GM19351 (cell line): ENCODE measurements around the gene SLC15A3.
A peak's percentile ranks its signal among the peaks of the same experiment; 100 is the strongest.

Experiments used
- ATAC-seq: cut with Tn5 transposase; IDR thresholded peaks from one replicate; pipeline ENCODE4 v1.9.1; 2021; ENCODE audit warnings: mild to moderate bottlenecking, moderate library complexity; ENCODE audit not compliant: unreplicated experiment

The SLC15A3 gene

DNA sequence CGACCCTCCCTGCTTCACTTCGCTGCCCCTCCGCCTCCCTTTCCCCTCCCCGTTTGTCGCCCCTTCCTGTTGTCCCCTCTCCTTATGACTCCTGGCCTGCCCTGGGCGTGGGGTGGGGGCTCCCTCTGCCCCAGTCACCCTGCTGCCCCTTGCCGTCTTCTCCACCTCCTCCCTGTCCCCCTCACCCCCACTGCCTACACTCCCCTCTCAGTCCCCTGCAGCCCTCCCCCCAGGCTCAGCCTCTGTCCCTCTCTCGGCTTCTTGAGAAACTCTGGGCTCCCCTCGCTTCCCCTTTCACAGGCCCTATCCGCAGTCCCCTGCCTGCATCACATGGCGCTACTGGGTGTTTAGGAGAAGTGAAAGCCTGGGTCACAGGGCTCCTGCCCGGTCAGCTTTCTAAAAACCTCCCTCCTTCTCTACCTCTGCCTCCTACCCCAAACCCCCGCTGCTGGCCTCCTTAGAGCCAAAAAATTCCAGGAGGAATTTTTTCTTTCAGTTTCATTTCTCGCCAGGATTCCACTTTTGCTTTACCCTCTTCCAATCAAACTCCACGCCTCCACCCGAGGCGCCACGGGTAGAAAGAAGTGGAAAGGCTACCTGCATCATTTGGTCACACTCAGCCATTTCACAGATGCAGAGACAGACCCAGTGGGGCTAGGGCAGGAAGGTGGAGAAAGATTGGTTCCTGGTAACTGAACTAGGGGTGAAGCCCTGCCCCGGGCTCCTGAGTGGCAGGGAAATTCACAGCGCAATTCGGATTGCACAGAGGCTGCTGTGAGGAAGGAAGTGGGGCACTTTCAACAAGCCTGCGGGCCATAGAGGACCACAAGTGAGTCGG, at the start of gene SLC15A3:
Gene SLC15A3 (minus strand): TSS at position 273 of the 838 bp plus-strand sequence. CDS start 625 bp downstream, outside the sequence.
- ATAC-seq, result peak; percentile 81

DNA sequence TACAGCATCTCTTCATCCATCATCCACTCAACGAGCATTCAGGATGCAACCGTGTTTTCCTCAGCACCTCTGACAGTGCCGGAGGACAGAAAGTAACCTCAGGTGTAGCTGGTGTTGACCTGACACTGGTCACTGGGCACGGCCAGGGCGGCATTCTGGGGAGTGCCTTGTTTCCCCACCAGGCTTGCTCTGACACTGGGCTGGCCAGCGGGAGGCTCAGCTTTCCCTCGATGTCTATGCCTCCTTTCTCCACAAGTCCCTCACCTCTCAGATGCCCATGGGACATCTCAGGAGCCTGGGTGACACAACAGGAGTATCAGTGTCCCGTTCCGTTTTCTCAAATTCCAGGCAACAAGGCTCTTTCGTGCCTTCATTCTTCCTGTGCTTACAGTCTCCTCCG, 48.5 kb upstream of the SLC15A3 start:
- ATAC-seq, result no peak

DNA sequence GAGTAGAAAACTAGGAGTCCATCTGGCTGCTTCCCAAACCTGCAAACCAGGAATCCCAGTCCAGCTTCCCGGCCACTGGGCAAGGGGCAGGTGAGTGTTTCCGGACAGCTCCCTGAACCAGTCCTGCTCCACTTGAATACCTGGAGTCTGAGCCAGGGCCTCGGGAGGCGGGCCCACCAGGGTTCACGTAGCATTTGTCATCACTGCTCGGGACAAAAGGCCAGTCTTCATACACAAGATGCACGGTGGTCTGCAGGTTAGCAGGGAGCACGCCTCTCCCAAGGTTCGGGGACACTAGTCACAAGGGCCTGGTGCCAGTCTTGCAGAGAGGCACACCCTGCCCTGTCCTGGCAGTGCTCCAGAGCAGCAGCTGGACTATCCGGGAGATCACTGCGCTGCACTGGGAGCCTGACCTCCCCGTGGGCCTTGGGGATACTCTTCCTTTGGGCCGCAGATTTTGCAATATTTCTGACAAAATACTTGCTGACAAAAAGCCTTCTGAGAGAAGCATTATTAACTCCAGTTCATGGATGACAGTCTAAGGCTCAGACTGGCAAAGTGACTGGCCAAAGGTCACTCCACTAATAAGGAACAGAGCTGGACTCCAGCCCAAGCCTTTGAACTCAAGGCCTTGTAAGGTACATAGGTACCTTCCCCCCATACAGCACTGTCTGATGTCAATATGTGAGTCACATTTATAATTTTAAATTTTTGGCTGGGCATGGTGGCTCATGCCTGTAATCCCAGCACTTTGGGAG, 44.6 kb upstream of the SLC15A3 start:
- ATAC-seq, result no peak

DNA sequence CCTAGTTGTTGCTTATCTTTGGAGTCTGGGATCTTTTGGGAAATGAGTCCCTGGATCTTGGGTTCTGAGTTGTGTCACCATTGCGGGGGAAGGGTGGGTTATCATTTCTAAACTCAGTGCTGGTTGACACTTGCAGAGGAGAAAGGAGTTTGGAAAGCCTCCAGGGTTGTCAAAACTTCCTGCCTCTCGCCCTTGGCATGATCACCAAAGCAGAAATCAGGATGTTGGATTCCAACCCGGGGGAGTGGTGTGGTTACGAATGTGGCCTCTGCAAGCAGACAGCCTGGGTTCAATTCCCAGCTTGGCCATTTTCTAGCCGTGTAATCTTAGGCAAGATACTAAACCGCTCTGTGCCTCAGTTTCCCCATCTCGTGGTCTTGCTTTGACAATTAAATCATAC, 43.8 kb upstream of the SLC15A3 start:
- no peak for ATAC-seq

DNA sequence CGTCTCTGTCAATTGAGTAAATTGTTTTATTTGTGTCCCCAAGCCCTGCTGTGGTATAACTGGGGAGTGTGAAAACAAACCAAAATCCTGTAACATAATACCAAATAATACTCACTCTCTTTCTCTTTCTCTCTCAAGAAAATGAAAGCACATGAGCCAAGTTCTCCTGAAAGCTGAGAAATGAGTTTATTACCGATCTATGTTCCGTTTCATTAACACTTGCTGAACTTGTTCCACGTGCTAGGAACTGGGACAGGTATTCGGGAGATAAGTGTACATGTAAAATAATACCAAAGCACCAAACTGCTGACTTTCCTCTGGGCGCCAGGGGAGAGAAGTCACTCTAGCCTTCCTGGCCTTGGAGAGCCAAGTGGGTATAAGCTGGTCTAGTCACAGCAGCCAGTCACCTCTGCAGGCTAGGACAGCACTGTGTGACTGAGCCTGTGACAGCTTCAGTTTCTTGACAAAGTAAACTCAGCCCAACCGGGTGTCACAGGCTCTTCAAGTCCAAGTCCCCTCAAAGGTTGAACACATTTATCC, 42.6 kb upstream of the SLC15A3 start:
- ATAC-seq, result no peak

DNA sequence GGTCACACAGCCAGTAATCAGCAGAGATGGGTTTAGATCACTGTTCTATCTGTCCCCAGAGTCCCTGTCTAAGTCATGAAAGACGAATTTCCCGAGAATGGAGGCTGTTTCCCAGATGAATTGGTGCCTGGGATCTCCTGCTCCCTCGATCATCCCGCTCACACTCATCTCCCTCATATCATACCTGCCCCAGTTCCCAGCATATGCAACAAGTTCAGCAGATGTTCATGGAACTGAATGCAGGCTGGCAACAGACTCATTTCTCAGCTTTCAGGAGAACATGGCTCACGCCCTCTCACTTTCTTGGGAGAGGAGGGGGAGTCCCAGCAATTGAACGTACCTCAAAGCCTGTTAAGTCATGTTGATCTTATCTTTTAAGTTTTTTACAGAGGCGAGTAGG, 41.6 kb upstream of the SLC15A3 start:
- ATAC-seq, result no peak

DNA sequence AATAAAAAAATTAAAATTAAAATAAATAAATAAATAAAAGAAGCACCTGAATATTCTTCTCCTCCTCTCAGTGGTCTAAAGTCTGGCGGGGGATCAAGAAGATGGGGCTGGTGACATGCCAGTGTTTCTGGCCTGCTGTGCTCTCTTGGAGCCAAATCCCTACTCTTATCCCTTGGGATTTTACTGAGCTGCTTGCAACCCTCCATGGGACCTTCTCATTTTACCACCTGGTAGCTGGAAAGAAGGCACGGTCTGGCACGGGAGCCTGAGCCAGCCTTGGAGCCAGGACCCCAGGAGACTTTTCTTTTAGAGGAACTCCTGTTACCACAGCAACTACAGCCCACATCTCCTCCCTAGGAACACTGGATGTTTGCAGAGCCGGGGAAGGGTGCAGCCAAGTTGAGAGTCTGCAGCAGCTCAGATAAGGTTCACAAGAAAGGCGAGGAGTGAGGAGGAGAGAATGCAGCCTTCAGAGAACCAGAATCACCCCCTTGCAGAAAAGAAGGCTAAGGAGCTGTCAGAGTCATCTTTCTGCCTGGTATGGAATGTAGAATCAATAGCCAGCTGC, 41.0 kb upstream of the SLC15A3 start:
- no peak for ATAC-seq

DNA sequence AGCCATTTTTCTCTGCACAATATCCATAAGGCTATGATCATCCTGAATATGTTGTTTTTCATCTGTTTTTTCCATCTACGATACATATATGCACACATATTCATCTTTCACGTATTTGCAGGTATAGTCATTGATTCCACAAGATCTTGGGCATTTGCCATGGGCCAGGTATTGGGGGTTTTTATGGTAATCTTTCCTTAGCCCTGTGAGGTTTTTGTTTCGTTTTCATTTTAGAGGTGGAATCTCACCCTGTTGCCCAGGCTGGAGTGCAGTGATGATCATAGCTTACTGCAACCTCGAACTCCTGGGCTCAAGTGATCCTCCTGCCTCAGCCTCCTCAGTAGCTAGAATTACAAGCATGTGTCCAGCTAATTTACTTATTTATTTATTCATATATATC, 39.5 kb upstream of the SLC15A3 start:
- no peak for ATAC-seq

DNA sequence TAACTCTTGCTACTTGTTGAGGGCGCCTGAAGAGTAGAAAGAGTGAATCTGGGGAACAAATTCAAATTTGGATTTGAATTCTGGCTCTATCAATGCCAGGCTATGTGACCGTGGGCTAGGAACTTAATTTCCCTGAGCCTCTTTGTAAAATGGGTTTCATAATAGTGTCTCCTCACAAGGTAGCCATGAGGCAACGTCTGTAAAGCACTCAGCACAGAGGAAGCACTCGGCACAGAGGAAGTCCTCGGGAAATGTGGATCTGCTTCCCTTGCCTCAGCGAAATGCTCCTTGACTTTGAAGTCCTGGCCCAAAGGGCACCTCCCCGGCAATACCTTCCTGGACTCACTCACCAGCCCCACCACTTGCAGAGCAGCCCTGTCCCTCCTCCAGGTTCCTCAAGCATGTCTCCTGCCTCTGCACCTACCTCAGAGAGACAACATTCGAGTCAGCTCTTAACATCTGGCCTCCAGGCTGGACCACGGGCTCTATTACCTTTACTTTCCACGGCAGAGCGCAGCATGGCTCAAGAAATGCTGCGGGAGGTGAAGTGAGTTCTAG, 37.2 kb upstream of the SLC15A3 start:
- ATAC-seq, result no peak

DNA sequence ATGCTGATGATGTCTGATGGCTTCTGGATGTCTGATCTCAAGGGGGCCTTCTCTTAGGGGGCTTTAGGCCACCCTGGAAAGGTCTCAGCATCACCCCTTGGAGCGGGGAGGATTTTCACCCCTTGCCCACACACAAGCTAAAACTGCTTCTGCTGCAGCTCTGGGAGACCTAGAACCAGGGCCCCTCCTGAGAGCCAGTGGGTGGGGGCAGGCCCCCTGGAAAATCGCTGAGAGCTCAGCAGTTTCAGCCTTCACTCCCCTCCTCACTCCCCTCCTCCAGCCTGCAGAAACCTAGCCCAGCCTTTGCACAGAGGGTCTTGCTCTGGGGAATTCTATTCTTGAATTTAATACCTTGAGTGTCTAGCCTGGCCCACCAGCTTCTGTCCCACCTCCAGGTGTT, 36.7 kb upstream of the SLC15A3 start:
- ATAC-seq, result no peak

DNA sequence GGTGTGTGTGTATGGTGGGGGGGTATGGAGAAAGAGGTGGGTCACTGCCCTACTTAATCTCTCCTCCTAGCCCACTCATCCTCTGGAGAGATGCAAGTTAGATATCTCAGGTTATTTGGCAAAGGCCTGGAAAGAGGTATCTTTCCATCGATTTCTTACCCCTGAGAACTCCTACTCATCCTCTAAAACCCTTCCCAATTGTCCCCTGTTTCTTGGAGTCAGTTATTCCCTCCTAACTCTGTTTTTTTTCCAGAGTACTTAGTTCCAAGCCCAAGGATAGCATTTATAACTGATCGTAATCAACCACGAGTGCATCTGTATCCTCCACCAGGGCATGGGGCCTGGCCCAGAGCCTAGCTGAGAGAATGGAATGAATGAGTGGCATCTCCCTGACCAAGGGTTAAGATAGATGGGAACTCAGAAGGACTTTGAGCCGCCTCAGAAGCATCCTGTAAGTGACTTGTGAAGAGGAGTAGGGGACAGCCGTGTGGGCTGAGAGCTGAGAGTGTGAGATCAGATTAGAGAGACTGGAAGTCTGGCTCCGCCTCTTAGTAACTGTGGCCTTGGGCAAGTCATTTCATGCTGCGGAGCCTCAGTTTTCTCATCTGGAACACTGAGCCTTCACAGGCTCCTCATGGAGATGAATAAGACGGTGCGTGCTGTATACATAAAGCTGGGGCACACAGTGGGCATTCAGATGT, 35.8 kb upstream of the SLC15A3 start:
- ATAC-seq, result no peak

DNA sequence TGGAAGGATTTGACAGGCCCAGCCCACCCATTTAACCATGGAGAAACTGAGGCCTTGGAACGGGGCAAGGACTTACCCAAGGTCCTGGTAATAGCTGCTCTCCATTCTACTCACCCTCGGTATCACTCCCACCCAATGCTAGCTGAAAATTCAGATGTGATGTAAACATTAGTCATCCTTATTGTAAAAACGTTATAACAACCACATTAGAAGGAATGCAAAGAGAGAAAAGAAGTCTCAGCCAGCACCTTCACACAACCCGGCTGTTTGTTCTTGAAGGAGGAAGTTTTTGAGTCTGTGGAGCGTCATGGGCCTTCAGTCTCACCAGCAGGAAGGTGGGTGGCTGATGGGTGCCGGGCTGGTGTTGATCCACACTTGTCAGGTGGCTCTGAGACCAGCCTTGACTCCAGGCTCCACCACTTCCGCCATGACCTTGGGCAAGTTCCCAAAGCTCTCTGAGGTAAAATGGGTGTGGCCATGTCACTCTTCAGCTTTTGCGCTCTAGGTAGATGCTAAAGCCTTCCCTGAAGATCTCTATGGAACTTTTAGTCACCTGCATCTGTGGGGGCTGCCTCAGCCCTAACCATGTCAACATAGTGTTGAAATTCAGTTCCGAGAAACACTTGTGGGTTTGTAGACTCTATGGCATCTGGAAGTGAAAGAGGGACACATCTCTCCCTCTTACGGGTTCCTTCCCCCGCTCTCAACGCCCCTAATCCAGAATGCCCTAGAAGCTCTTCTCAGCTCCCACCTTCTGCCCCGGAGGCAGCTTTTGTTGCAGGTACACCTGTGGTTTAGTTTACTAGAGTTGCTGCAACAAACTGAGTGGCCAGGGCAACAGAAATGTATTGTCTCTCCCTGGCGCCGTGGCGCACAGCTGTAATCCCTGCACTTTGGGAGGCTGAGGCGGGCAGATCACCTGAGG, 34.3 kb upstream of the SLC15A3 start:
- ATAC-seq, result no peak

DNA sequence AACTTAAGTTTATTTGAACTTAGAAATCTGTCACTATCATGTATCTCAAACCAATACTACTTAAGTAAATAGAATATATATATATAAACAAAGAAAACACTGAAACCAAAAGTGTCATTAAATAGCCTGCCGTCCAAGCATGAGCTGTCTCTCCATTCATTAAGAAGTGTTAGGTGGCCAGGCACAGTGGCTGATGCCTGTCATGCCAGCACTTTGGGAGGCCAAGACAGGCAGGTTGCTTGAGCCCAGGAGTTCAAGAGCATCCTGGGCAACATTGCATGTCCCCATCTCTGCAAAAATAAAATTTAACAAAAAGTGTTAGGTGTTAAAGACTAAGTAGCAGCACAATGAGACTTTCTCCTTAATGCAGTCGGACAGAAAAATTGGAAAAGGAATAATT, 33.5 kb upstream of the SLC15A3 start:
- ATAC-seq, result no peak

DNA sequence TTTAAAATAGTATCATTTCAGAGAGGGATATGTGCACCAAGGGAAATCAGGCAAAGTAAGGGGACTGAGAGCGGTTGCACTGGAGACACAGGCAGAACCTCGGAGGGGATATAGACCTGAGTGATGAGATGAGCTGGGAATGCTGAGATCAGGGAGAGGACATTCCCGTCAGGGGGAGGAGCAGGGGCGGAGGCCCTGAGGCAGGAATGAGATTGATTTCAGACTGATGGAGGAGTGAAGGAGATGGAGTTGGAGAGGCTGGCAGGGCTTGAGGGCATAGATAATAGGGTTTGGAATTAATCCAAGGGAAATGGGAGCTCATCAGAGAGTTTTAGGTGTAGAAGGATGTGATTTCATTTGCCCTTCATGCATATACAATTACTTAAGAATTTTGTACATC, 32.7 kb upstream of the SLC15A3 start:
- no peak for ATAC-seq

DNA sequence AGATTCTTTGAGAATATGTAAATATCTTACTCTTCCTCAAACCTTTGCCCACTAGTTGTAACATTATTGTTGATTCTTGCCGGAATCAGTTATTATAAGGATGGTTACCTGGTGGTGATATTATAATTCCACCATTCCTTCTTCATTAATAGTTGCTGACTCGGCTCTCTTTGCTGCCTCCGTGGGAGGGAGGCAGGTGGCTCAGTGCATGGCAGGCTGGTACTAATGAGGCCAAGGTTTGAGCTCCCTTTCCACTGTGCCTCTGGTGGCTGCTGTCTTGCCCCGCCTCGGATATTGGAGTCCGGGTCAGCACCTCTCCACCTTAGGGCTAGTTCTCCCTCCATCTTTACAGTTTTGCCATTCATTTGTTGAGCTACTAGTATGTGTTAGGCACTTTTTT, 32.2 kb upstream of the SLC15A3 start:
- ATAC-seq, result no peak

DNA sequence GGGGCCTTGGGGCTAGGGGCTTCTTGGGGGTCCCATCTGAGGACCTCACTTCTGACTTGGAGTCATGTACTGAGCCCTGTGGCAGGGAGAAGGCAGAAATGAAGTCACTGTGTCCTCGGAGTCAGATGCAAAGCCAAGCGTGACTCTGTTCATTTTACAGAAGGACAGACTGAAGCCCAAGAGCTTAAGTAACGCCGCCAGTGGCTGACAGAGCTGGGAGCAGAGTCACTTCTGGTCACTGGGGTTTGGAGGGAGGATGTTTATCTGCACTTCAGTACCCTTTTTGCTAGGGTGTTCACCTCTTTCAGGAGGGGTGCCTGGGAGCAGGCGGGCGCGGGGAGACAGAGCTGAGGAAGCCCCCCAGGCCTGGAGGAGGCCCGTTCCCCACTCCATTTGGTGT, 30.2 kb upstream of the SLC15A3 start:
- ATAC-seq, result no peak

DNA sequence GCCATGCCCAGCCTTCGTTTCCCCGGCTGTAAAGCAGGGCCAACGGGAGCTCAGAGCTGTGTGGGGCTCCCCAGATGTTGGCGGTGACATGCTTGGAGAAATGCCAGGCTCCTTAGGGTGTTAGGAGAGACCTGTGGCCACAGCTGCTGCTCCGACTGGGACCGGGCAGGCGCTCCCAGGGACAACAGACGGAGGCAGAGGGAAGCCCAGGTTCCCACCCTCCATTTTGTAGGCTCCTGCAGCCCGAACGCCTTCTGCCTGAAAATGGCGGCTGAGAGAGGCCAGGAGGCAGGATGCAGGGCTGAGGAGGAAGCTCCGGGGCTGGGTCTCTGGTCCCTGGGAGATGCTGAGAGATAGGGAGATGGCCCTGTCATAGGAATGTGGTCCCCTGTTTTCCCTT, 29.5 kb upstream of the SLC15A3 start:
- ATAC-seq, result no peak

DNA sequence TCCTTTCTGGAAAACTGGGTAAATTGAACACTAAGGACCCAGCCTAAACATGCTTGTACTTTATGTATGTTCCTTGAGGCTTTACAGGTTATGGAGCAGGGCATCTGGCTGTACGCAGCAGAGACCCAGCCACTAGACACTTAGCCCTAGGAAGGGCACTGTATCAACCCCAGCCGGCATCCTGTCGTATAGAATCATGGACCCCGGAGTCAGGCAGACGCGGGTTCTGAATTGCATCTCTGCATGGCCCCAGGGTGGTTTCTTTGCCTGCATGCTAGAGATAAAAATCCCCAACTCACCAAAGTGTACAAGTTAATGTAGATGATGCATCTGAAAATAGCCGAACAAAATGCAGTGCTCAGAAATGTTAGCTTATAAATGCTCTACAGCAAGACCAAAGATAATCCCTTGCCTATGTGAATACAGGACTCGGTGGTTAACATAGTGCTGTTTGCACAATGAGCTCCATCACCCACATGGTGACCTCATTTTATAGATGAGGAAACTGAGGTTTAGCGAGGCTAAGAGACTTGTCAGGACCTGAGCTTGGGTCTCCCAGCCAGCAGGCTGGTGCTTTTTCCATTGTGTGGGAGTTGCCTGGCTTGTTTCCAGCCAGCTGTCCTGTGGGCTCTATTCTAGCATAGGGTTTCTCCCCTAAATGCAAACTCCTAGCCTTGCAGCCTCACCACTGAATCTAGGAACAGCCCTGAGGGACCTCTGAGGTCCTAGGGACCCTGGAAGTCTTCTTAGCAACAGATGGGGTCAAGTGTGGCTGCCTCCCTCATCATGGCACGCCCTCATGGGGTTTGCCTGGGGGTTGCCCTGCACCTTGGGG, 26.8 kb upstream of the SLC15A3 start:
- no peak for ATAC-seq

DNA sequence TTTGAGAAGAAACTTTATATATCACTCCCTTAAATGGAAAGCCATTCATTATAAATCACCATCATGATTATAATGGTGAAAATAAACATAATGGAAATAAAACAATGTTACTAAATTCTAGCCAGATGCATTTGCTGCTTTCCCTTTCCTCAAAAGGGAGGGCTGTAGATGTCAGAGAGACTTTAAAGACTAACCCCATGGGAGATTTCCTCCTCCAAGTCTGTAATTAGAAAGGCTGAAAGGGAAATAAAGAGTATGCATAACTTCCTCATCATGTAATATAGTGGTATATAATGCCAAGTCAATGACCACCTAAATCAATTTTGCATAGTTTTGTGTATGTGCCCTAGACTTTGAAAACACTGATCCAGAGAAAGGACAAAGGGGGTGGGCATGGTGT, 25.9 kb upstream of the SLC15A3 start:
- ATAC-seq, result no peak
